B cell (primary cell): ENCODE data around the gene SENP1. TPM values are rescaled to one million over a fixed set of nuclear protein-coding genes. Genes with fewer than 3 reads are reported as not detected.

ENCODE experiments used
- ATAC-seq: fragments of 200-7000 bp; cut with Tn5 transposase; one replicate; pipeline ENCODE4 v1.10.0; 2021; ENCODE audit warnings: low read depth, mild to moderate bottlenecking, moderate number of reproducible peaks, moderate library complexity
- CTCF ChIA-PET: fragments of 350-600 bp; sonication (Branson Sonifier 250); formaldehyde crosslinking; loops from one replicate; lab custom pipeline; 2021; ENCODE audit warnings: antibody characterized with exemption, inconsistent platforms; lab: Charles Lee
- POLR2A ChIA-PET: fragments of 350-600 bp; sonication (Branson Sonifier 250); formaldehyde crosslinking; loops from one replicate; lab custom pipeline; 2021; ENCODE audit warnings: antibody characterized with exemption; lab: Charles Lee
- DNase-seq: peaks from one replicate; pipeline ENCODE4 v3.0.0; 2013
- H2AFZ ChIP-seq: 2 replicates; pipeline ENCODE4 v1.6.1; 2012; ENCODE audit warnings: mild to moderate bottlenecking, low read depth, low read length; ENCODE audit not compliant: insufficient read depth, poor library complexity, severe bottlenecking
- H3K27ac ChIP-seq, 2 donors: 1 replicate in 1 of 2; 2 replicates in 1 of 2; pipeline ENCODE4 v1.5.1; 2012 to 2013; ENCODE audit warnings: low read length in 2 of 2, mild to moderate bottlenecking in 2 of 2, moderate library complexity in 1 of 2
- H3K27me3 ChIP-seq, 4 experiments: fragments of 200-600 bp in 1 of 4; sonication (generic) in 1 of 4; replicated peaks in 1 of 4; 1 replicate in 2 of 4; 2 replicates in 2 of 4; pipeline versions ENCODE4 v1.6.1 to v1.7.0; 2013 to 2016; ENCODE audit warnings: low read length in 3 of 4, mild to moderate bottlenecking in 2 of 4, mixed read lengths in 1 of 4, moderate library complexity in 1 of 4; ENCODE audit not compliant: insufficient read depth in 4 of 4, control insufficient read depth in 3 of 4; ENCODE audit errors: control extremely low read depth in 1 of 4
- H3K36me3 ChIP-seq, 2 experiments: replicated peaks in 1 of 2; 1 replicate in 1 of 2; 2 replicates in 1 of 2; pipeline versions ENCODE4 v1.6.1 to v1.7.1; 2013; ENCODE audit warnings: low read length in 1 of 2; ENCODE audit not compliant: insufficient read depth in 2 of 2, control insufficient read depth in 1 of 2; ENCODE audit errors: control extremely low read depth in 1 of 2, extremely low read depth in 1 of 2
- H3K4me1 ChIP-seq, 2 donors: fragments of 200-600 bp in 1 of 2; sonication (generic) in 1 of 2; 1 replicate in 1 of 2; 2 replicates in 1 of 2; pipeline versions ENCODE4 v1.5.1 to v1.6.1; 2013 to 2017; ENCODE audit warnings: low read length in 2 of 2; ENCODE audit not compliant: control insufficient read depth in 2 of 2, insufficient read depth in 2 of 2
- H3K4me2 ChIP-seq: replicated peaks from 2 replicates; pipeline ENCODE3; 2012; ENCODE audit warnings: mild to moderate bottlenecking, low read depth, low read length; ENCODE audit not compliant: poor library complexity, severe bottlenecking
- H3K4me3 ChIP-seq, 5 experiments: fragments of 200-600 bp in 1 of 5; sonication (generic) in 1 of 5; 1 replicate in 3 of 5; 2 replicates in 2 of 5; pipeline versions ENCODE4 v1.5.1 to v1.7.0; 2011 to 2016; ENCODE audit warnings: low read length in 4 of 5, mild to moderate bottlenecking in 4 of 5, low read depth in 2 of 5, control low read depth in 1 of 5, moderate library complexity in 1 of 5; ENCODE audit not compliant: insufficient read depth in 1 of 5; ENCODE audit errors: control extremely low read depth in 1 of 5, extremely low read depth in 1 of 5
- H3K79me2 ChIP-seq: fragments of 200-600 bp; sonication (generic); one replicate; pipeline ENCODE4 v1.6.0; 2016; ENCODE audit warnings: low read length; ENCODE audit not compliant: control insufficient read depth, insufficient read depth
- H3K9ac ChIP-seq: fragments of 200-600 bp; sonication (generic); 2 replicates; pipeline ENCODE4 v1.6.1; 2017; ENCODE audit warnings: mild to moderate bottlenecking, low read length, moderate library complexity
- H3K9me3 ChIP-seq, 3 donors: one replicate each; pipeline versions ENCODE4 v1.6.1 to v1.7.1; 2013; ENCODE audit warnings: low read length in 2 of 3; ENCODE audit not compliant: control insufficient read depth in 2 of 3, insufficient read depth in 1 of 3; ENCODE audit errors: control extremely low read depth in 1 of 3
- H4K20me1 ChIP-seq: 2 replicates; pipeline ENCODE4 v1.6.0; 2012; ENCODE audit warnings: mild to moderate bottlenecking, low read length; ENCODE audit not compliant: insufficient read depth, control insufficient read depth, poor library complexity, severe bottlenecking
- H3K27ac Mint-ChIP-seq: one replicate; pipeline ENCODE4 v1.8.0; 2021; ENCODE audit warnings: mixed read lengths
- H3K27me3 Mint-ChIP-seq: one replicate; pipeline ENCODE4 v1.8.0; 2021; ENCODE audit warnings: mixed read lengths
- H3K4me1 Mint-ChIP-seq: one replicate; pipeline ENCODE4 v1.8.0; 2021; ENCODE audit warnings: mixed read lengths
- H3K4me3 Mint-ChIP-seq: one replicate; pipeline ENCODE4 v1.8.0; 2021; ENCODE audit warnings: mixed read lengths
- H3K9me3 Mint-ChIP-seq: one replicate; pipeline ENCODE4 v1.8.0; 2022; ENCODE audit warnings: mixed read lengths; ENCODE audit not compliant: insufficient read depth
- EZH2 ChIP-seq: IDR thresholded peaks from 2 replicates; pipeline ENCODE4 v1.6.1; 2012; ENCODE audit warnings: borderline replicate concordance, low read depth, mild to moderate bottlenecking, moderate library complexity, low read length; ENCODE audit not compliant: insufficient read depth, poor library complexity, severe bottlenecking
- WGBS: methylation state at CpG from one replicate; pipeline ENCODE4 v1.1.5; 2013; ENCODE audit warnings: missing lambda C conversion rate; ENCODE audit not compliant: insufficient coverage; 5-methylcytosine and 5-hydroxymethylcytosine counted together
- intact Hi-C: fragments of 100-400 bp; cut with micrococcal nuclease; formaldehyde crosslinking; loops from one replicate; pipeline ENCODE4 v1.10.0; 2022
- polyA plus RNA-seq: library from polyadenylated mRNA; depleted of rRNA; stranded (reverse); fragments of >200 nt; gene quantifications from 2 replicates; pipeline ENCODE4 v1.2.3, GENCODE V29; 2012
- total RNA-seq, 2 donors: library from RNA; stranded (reverse); fragments of 120-200 nt in 1 of 2; gene quantifications; 1 replicate in 1 of 2; 2 replicates in 1 of 2; pipeline versions ENCODE4 v1.2.3 to v1.2.4, GENCODE V29; 2013 to 2022
- TF ChIP-seq, protein P1 (sequence below): fragments of 200-600 bp; IDR thresholded peaks from one replicate; pipeline ENCODE4 v1.8.0; 2022; ENCODE audit warnings: antibody characterized with exemption, mild to moderate bottlenecking

Gene SENP1
- total and polyA plus RNA-seq, 2 donors (not counting 1 experiment from before 2014, with no cell fraction given), result 7.3 to 44.8 TPM

DNA sequence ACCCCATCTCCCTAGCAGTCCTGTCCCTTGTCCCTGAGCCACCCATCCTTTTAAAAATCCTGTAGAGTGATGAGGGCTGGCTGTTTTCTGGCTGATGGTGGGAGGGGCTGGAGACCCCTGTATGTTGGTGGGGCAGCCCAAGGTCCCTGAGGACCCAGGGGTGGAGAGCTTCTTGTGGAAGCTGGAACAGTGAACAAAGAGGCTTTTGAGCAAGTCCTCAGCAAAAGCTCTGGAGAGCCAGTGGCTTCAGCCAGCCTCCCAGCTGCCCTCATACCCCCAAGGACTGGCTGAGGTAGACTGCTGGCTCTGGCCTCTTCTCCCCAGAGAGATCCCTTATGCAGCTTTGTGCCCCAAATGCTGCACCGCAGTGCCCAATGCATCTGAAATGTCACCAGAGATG is 72.4 kb downstream of the SENP1 start:
- Mint-ChIP-seq H3K4me3 (no peak overlapping the region), H3K27me3 (no peaks in the 10 kb centered on the region), H3K9me3 (no peaks in the 10 kb centered on the region), H3K4me1 (peaks cover 20% of the 10 kb centered on the region), H3K27ac (no peak overlapping the region)
- H3K79me2 ChIP-seq, result no peaks in the 10 kb centered on the region
- H4K20me1 ChIP-seq, result no peaks in the 10 kb centered on the region
- no peak overlapping the region for H3K4me2 ChIP-seq
- ATAC-seq (no peak), DNase-seq (no peak)
- no CpG with 5 or more reads among the region's 1 CpG for WGBS
- CTCF ChIA-PET, result no interaction called here
- no peak overlapping the region for H3K9ac ChIP-seq
- no peaks in the 10 kb centered on the region for H3K36me3 ChIP-seq
- H3K9me3 ChIP-seq, result no peaks in the 10 kb centered on the region
- H3K27me3 ChIP-seq, result peaks cover 0 to 2% (median 0%) of the 10 kb centered on the region in 4 experiments
- no peak overlapping the region for H3K4me3 ChIP-seq
- TF ChIP-seq EZH2, result no peak
- TF ChIP-seq, protein P1, sequence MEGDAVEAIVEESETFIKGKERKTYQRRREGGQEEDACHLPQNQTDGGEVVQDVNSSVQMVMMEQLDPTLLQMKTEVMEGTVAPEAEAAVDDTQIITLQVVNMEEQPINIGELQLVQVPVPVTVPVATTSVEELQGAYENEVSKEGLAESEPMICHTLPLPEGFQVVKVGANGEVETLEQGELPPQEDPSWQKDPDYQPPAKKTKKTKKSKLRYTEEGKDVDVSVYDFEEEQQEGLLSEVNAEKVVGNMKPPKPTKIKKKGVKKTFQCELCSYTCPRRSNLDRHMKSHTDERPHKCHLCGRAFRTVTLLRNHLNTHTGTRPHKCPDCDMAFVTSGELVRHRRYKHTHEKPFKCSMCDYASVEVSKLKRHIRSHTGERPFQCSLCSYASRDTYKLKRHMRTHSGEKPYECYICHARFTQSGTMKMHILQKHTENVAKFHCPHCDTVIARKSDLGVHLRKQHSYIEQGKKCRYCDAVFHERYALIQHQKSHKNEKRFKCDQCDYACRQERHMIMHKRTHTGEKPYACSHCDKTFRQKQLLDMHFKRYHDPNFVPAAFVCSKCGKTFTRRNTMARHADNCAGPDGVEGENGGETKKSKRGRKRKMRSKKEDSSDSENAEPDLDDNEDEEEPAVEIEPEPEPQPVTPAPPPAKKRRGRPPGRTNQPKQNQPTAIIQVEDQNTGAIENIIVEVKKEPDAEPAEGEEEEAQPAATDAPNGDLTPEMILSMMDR, result no peak
- POLR2A ChIA-PET, result no interaction called here
- no peak overlapping the region for H2AFZ ChIP-seq
- intact Hi-C loops, result no loop called here
- H3K4me1 ChIP-seq, result peaks cover 13 to 18% of the 10 kb centered on the region in 2 donors
- no peak overlapping the region for H3K27ac ChIP-seq

DNA sequence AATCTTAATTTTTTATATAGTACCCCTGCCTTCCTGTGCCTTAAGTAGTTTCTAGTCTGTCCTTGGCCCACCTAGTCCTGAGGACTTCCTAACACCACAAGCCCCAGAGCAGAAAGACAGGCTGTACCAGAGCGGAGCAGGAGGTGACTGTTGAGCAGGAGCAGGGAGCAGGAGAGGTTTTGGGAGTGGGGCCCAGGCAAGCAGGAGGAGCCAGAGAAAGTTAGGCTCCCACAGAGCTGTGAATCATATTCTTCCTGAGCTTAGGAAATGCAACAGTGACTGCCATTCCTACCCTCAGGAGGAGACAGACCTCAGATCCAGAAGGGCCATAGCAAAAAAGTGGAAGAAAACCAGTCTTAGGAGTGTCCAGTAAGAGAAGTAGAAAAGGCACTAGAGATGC is 73.3 kb downstream of the SENP1 start:
- ChIA-PET POLR2A (no interaction called here), CTCF (no interaction called here)
- no peak overlapping the region for H2AFZ ChIP-seq
- no peak overlapping the region for H3K9ac ChIP-seq
- H3K27me3 ChIP-seq, result peaks cover 0 to 2% (median 0%) of the 10 kb centered on the region in 4 experiments
- DNase-seq (no peak), ATAC-seq (no peak)
- no peak overlapping the region for H3K4me2 ChIP-seq
- H3K27ac ChIP-seq, result no peak overlapping the region
- no peaks in the 10 kb centered on the region for H3K79me2 ChIP-seq
- no peaks in the 10 kb centered on the region for H4K20me1 ChIP-seq
- no peak overlapping the region for H3K4me3 ChIP-seq
- no peaks in the 10 kb centered on the region for H3K9me3 Mint-ChIP-seq
- WGBS, result no CpG with 5 or more reads among the region's 1 CpG
- H3K9me3 ChIP-seq, result no peaks in the 10 kb centered on the region
- H3K36me3 ChIP-seq, result no peaks in the 10 kb centered on the region
- no peak overlapping the region for H3K27ac Mint-ChIP-seq
- H3K4me3 Mint-ChIP-seq, result no peak overlapping the region
- peaks cover 16% of the 10 kb centered on the region for H3K4me1 Mint-ChIP-seq
- H3K27me3 Mint-ChIP-seq, result no peaks in the 10 kb centered on the region
- H3K4me1 ChIP-seq, result peaks cover 10% of the 10 kb centered on the region in 2 donors
- intact Hi-C loops, result no loop called here
- TF ChIP-seq EZH2, result no peak
- TF ChIP-seq, protein P1, result no peak
